Ovary (tissue), 9 donors: ENCODE data around the gene MYL11. TPM values are rescaled to one million over a fixed set of nuclear protein-coding genes. Genes with fewer than 3 reads are reported as not detected.

Source experiments
- DNase-seq, 5 donors: peaks; one replicate each; pipeline ENCODE4 v3.0.0-alpha.2; 2019 to 2020
- H3K27ac ChIP-seq, 2 donors: fragments of 200-600 bp; one replicate each; pipeline versions ENCODE4 v1.5.1 to v1.8.0; 2019 to 2022
- H3K27me3 ChIP-seq: fragments of 200-600 bp; one replicate; pipeline ENCODE4 v1.8.0; 2022
- H3K36me3 ChIP-seq: fragments of 200-600 bp; sonication (generic); one replicate; pipeline ENCODE4 v1.5.1; 2019
- H3K4me1 ChIP-seq: one replicate; pipeline ENCODE4 v1.8.1; 2013; ENCODE audit warnings: mild to moderate bottlenecking, moderate library complexity; ENCODE audit not compliant: insufficient read depth
- H3K4me3 ChIP-seq: fragments of 200-600 bp; sonication (generic); one replicate; pipeline ENCODE4 v1.5.1; 2017
- H3K9me3 ChIP-seq, 2 donors: fragments of 200-600 bp in 1 of 2; sonication (generic) in 1 of 2; one replicate each; pipeline versions ENCODE4 v1.5.1 to v1.8.1; 2013 to 2019; ENCODE audit warnings: mild to moderate bottlenecking in 1 of 2, moderate library complexity in 1 of 2
- CTCF ChIP-seq, 3 donors: fragments of 450-650 bp in 2 of 3; fragments of 200-600 bp in 1 of 3; IDR thresholded peaks; one replicate each; pipeline versions ENCODE4 v1.5.1 to v1.8.0; 2016 to 2022; ENCODE audit warnings: antibody characterized with exemption in 3 of 3, mild to moderate bottlenecking in 1 of 3
- EP300 ChIP-seq: sonication (generic); formaldehyde crosslinking; IDR thresholded peaks from one replicate; pipeline ENCODE4 v1.6.1; 2017; ENCODE audit warnings: antibody characterized with exemption
- POLR2A ChIP-seq: fragments of 450-650 bp; IDR thresholded peaks from one replicate; pipeline ENCODE4 v1.6.1; 2017; ENCODE audit warnings: antibody characterized with exemption, mild to moderate bottlenecking, moderate library complexity
- WGBS, 3 donors: extraction: QIAGEN DNeasy Blood & Tissue Kit in 1 of 3; methylation state at CpG; one replicate each; pipeline versions ENCODE4 v1.1.5 to v1.1.7; 2013 to 2017; 5-methylcytosine and 5-hydroxymethylcytosine counted together
- intact Hi-C, 4 donors: fragments of 100-400 bp; cut with DNase I; formaldehyde crosslinking; loops; one replicate each; pipeline versions ENCODE4 v1.11.0 to v1.15.1; 2022 to 2023
- polyA plus RNA-seq, 2 donors: library from polyadenylated mRNA; stranded (reverse); fragments of 200-250 nt in 1 of 2; fragments of 350-450 nt in 1 of 2; fragmentation: Illumina TruSeq in 1 of 2; extraction: RNeasy Lipid Tissue Mini Kit (QIAGEN cat#74804) in 1 of 2; gene quantifications; one replicate each; pipeline ENCODE4 v1.2.3, GENCODE V29; 2013 to 2014
- total RNA-seq, 7 donors: library from RNA; depleted of rRNA in 2 of 7; stranded (reverse); fragments of >200 nt in 2 of 7; fragmentation: NEBNext Ultra II Directional in 3 of 7; extraction: Animal tissue kit (Norgen Biotek cat#: 25700) in 3 of 7; gene quantifications; one replicate each; pipeline versions ENCODE4 v1.1.0 to v1.2.4, GENCODE V29; 2016 to 2023
- donor health status: DM: no; HTN: no; CAD: no; lungs with moderate emphysema.
- donor health status: DM: no; HTN: no; CAD: no.
- donor health status: Bipolar disorder and iron deficiency.
- donor health status: DM: yes; HTN: yes; CAD: no.
- donor health status: DM: no; HTN: no; CAD: no.
- donor health status: DM: yes; HTN: yes; CAD: no.

Gene MYL11
- total and polyA plus RNA-seq, 9 donors: 0.38 to 1.4 (median 1.2) TPM; not detected in 5

- Histone ChIP-seq H3K36me3 (no peaks in the 10 kb centered on the region), H3K9me3 (no peaks in the 10 kb centered on the region), H3K4me3 (no peak overlapping the region), H3K27ac (no peak overlapping the region), H3K27me3 (no peaks in the 10 kb centered on the region), H3K4me1 (peaks cover 20% of the 10 kb centered on the region)
- TF ChIP-seq POLR2A (no peak), CTCF (IDR thresholded peaks at IDR 0.05) (no peak), EP300 (no peak)
- 83 to 90% (median 88%) methylated on average over 15 of the region's 15 CpGs for WGBS, 3 donors
- DNase-seq: peak in 1 of 5 donors; percentile 36
- intact Hi-C loops: no loop called here
Observed at GRCh38 chr16:30351001-30351441, 23.6 kb upstream of the MYL11 start.

GRCh38 chr16:30351586-30352419 is 22.8 kb upstream of the MYL11 start:
- Histone ChIP-seq H3K36me3 (no peaks in the 10 kb centered on the region), H3K27me3 (no peaks in the 10 kb centered on the region), H3K4me3 (no peak overlapping the region), H3K27ac (no peak overlapping the region), H3K9me3 (no peaks in the 10 kb centered on the region), H3K4me1 (peaks cover 23% of the 10 kb centered on the region)
- no peak for TF ChIP-seq EP300
- TF ChIP-seq POLR2A: no peak
- TF ChIP-seq CTCF (IDR thresholded peaks at IDR 0.05): no peak
- DNase-seq: peak; percentile 81 to 90 (median 84)
- 57 to 60% (median 57%) methylated on average over 11 of the region's 11 CpGs for WGBS, 3 donors
- intact Hi-C loops: no loop called here

GRCh38 chr16:30352488-30353401 is 21.9 kb upstream of the MYL11 start:
- TF ChIP-seq EP300: no peak
- TF ChIP-seq CTCF (IDR thresholded peaks at IDR 0.05): no peak
- no peak for TF ChIP-seq POLR2A
- DNase-seq: peak in 2 of 5 donors; percentile 36 to 38
- intact Hi-C loops: no loop called here
- Histone ChIP-seq H3K27ac (no peak overlapping the region), H3K4me1 (peaks cover 23% of the 10 kb centered on the region), H3K4me3 (no peak overlapping the region), H3K36me3 (no peaks in the 10 kb centered on the region), H3K27me3 (no peaks in the 10 kb centered on the region), H3K9me3 (no peaks in the 10 kb centered on the region)
- WGBS, 3 donors: 73 to 77% (median 76%) methylated on average over 14 of the region's 14 CpGs

- no peaks in the 10 kb centered on the region for H3K9me3 ChIP-seq
- H3K4me3 ChIP-seq: no peak overlapping the region
- peak overlapping the region in 1 of 2 donors; percentile 65 for H3K27ac ChIP-seq
- peak in 4 of 5 donors; percentile 13 to 42 (median 36) for DNase-seq
- TF ChIP-seq CTCF (IDR thresholded peaks at IDR 0.05): no peak
- TF ChIP-seq EP300: no peak
- no peak for TF ChIP-seq POLR2A
- intact Hi-C loops: no loop called here
- 82 to 83% (median 83%) methylated on average over 22 to 23 of the region's 23 CpGs for whole genome bisulfite sequencing, 3 donors
- no peaks in the 10 kb centered on the region for H3K36me3 ChIP-seq
- peaks cover 23% of the 10 kb centered on the region for H3K4me1 ChIP-seq
- no peaks in the 10 kb centered on the region for H3K27me3 ChIP-seq
Observed at GRCh38 chr16:30353438-30354129, 21.0 kb upstream of the MYL11 start.
